Right renal pelvis (tissue), 4 donors: ENCODE data around the gene CD40. TPM values are rescaled to one million over a fixed set of nuclear protein-coding genes. Genes with fewer than 3 reads are reported as not detected.

Source experiments
- DNase-seq, 4 donors: peaks; one replicate each; pipeline ENCODE4 v3.0.0-alpha.2; 2013; ENCODE audit warnings: low read depth in 4 of 4, low spot score in 3 of 4, missing footprints in 1 of 4
- polyA plus RNA-seq, 4 donors: library from polyadenylated mRNA; unstranded; fragments of 120-200 nt; gene quantifications; one replicate each; pipeline ENCODE4 v1.2.1, GENCODE V29; 2013; ENCODE audit not compliant: insufficient read length in 4 of 4

Gene CD40
- polyA plus RNA-seq, 4 donors, result 4.5 to 6.9 (median 5.9) TPM

DNA sequence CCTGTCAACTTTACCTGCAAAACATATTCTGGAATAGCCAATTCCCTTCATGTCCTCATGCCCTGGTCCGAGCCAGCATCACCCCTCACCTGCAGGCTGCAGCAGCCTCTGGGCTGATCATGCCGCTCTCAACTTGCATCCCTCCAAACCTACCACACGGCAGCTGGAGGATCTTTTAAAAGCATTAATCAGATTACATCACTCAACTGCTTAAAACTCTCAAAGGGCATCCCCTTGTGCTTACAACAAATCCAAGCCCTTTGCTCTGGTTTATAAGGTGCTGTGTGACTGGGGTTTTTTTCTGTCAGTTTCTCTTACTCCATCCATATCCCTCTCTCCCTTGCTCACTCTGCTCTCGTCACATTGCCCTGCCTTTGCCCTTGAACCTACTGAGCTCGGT is 24.0 kb downstream of the CD40 start:
- DNase-seq, result no peak

DNA sequence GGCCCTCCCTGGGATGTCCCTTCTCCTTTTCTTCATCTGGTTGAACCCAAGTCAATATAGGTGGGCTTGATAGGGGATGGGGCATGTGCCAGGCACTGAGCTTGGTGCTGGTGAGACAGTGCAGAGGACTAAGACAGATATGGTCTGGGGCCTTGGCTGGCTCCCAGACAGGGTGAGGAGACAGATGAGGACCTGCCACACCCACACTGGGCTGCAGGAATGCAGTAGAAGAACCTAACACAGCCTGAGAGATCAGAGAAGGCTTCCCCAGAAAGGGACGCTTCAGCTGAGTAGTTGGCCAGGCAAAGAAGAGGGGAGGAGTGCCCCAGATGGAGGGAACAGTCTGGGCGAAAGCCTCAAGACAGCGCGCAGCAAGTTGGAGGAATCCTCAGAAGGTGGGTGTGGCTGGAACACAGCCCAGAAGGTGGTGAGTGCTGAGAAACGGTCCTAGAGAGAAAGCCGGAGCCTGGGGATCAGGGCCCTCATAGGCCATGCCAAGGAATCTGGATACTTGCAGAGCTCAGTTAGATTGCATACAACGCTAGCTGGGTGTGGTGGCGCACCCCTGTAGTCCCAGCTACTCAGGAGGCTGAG is 26.4 kb downstream of the CD40 start:
- no peak for DNase-seq

DNA sequence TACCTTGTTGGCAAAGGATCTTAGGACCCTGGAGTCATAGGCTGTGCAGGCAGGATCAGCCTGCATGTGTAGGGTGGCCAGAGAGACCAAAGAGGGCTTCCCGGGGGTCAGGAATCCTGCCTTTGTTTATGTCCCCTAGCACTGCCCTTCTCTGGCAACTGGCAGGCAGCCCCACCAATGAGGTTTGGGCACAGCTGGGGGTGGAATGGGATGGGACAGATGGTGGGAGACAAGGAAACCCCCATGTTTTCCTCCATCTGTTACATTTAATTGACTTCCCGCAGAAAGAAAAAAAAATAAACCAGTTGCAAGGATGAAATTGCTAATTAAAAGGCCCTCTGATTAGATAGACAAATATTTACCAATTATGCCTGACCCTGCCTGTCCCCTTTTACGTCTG is 27.6 kb downstream of the CD40 start:
- no peak for DNase-seq

DNA sequence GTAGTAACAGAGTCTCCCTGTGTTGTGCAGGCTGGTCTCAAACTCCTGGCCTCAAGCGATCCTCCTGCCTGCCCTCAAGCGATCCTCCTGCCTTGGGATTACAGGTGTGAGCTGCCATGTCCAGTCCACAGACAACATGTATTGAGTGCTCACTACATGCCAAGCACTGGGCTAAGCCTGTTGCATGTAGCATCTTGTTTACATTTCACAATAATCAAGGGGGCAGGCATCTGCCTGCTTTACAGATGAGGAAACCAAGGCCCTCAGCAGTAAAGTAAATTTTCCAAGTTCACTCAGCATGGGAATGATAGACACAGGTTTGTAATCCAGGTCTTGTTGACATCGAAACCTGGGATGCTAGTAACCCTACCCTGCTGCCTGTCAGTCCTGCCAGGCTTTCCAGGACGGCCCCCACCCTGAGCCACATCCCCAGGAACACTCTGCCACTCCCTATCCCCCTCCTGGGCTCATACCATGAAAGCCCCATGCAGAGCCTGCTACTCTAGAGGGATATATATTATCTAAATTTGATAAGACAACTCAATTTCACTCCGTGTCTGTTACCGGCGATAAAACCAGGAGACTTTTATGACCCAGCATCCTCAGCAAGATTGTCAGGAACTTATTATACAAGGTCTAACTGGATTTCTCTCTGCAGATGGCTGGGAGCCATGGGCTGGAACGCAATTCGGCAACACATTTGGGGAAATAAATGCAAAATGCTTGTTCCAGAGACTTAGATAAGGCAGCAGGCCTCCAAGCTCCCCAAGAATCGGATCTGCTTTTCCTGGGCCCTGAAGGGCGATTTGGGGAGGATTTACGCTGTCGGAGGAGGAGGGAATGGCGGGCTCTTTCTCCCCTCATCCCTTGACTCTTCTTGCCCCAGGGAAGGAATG is 30.4 kb downstream of the CD40 start:
- DNase-seq, result no peak

DNA sequence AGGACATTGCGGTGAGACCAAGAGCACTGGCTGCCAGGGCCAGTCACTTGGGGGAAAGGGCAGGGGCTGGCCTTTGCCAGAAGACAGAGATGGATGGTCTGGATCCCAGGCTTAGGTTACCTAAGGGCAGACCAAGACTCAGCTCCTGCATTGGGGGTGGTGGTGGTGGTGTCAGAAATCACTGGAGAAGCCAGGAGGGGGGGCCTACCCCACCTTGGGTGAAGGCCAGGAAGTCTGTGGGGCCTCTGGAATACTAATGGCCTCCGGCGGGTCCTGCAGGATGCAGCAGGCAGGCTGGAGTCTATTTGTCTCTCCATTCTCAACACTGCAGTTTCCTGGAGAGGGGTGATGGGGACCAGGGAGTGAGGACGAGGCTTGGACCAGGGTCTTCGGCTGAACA is 32.8 kb downstream of the CD40 start:
- no peak for DNase-seq

DNA sequence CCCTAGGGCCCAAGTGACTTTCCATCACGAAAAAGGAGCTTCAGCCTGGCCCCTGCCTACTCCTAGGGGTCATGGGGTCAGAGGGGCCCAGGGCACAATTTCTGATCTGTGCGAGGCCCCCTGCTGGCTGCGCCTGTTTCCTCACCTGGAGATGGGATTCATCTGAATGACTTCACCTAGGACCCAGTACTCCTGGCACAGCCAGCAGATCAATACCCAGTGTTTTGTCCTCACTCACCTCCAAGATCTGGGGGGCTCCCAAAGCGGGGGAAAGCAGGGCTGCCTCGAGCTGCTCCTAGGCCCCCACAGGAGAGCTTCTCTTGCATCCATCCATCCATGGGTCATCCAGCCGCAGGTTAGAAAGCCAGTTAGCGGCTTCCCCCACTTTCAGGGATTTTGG is 33.8 kb downstream of the CD40 start:
- DNase-seq, result no peak

DNA sequence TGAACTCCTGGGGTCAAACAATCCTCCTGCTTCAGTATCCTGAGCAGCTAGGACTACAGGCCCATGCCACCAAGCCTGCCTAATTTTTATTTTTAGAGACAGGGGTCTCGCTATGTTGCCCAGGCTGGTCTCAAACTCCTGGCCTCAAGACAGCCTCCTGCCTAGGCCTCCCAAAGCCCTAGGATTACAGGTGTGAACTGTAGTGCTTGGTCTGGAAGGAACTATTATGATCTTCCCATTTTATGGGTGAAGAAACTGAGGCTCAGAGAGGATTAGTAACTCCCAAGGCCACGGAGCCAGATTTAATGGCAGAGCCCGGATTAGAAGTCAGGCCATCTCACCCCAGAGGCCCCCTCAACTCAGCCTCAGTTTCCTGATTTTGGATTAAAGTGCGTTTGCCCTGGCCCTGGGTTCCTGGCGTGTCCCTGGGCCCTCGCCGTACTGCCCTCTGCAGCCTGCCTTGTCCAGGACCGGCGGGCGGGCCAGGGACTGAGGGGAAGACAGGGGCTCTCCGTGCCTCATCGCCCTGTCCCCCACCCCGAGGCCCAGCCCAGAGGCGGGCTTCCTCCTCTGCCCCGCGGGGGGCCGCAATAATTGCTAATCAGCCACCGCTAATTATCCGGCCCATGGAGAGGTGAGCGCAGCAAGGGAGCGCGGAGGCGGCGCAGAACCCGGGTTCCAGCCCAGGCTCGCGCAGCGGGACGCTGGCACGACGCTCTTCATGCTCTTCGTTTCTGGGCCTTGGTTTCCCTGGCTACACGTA is 34.9 kb downstream of the CD40 start:
- no peak for DNase-seq

DNA sequence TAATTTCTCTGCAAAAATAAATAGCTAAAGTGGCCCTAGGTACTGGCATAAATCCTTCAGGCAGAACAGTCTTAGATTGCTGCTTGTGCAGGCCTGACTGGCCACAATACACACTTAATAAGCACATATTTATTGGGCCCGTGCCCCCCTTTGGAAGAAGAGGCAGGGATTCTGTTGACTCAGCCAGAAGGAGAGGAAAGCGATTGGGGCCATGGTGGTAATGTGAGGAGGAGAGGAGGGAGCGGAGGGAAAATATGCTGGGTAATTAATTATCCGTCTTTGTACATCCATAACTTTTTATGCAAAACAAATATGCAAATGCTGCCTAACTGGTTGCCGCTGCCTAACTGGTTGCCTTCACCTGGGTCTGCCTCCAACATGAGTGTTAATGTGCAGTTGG is 36.2 kb downstream of the CD40 start:
- DNase-seq, result no peak

DNA sequence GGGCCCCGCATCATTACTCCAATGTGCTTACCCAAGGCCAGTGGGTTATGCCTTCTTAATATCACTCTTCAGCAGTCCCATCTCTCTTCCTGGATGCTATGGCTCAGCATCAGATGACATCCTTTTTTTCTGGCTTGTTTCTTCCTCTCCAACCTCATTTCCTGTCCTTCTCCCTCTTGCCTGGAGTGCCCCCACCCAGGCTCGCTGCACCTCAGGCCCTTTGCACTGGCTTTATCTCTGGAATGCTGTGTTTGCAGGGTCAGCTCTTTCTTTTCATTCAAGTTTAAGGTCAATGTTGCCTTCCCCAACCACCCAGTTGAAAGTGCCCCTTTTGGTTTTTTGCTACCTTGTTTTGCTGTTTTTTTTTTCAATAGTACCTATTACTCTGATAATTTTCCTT is 36.7 kb downstream of the CD40 start:
- no peak for DNase-seq

DNA sequence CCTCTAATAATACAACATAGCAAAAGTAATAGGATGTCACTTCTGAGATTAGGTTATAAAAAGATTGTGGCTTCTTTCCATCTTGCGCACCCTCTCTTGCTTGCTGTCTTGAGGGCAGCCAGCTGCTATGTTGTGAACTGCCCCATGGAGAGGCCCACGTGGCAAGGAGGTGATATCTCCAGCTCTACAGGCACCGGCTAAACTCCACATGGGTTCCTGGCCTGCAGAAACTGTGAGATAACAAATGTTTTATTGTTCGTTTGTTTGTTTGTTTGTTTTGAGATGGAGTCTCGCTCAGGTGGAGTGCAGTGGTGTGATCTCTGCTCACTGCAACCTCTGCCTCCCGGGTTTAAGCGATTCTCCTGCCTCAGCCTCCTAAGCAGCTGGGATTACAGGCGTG is 38.0 kb downstream of the CD40 start:
- DNase-seq, result no peak

DNA sequence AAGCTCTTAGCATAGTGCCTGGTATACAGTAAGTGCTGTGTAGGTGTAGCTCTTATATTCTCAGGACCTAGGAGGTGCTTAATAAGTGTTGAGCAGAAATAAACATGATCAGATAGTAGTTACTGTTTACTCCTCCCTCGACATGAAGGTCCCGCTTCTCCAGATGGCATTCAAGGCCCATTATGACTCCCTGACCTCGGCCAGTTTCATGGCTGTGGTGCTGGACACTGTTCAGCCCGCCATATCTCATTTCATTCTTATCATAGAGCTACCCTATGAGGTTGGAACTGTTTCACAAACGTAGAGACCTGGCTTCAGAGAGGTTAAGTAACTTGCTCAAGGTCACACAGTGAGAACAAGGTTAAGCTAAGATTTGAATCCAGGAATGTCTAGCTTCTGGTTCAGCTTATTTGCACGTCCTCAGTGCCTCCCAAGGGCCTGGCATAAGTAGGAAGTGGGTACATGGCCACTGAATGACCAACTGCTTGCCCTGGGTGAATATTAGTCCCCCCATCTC is 39.0 kb downstream of the CD40 start:
- DNase-seq, result no peak

DNA sequence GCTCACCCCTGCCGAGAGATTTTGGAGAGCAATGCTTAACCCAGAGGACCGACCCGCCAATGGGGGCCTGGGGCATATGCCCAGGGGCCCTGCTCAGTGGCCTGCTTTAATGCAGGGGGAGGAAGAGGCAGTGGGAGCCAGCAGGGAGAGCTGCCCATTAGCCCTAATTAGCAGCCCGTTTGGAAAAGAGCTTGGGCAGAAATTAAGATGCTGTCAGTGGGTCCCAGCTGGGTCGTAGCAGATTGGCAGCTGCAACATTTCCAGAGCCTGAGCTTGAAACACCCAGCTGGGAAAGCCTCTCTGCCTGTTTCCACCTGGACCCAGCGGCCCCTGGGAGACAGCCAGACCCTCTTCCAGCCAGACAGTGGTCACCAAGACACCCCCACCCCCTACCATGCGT is 39.5 kb downstream of the CD40 start:
- DNase-seq, result no peak

DNA sequence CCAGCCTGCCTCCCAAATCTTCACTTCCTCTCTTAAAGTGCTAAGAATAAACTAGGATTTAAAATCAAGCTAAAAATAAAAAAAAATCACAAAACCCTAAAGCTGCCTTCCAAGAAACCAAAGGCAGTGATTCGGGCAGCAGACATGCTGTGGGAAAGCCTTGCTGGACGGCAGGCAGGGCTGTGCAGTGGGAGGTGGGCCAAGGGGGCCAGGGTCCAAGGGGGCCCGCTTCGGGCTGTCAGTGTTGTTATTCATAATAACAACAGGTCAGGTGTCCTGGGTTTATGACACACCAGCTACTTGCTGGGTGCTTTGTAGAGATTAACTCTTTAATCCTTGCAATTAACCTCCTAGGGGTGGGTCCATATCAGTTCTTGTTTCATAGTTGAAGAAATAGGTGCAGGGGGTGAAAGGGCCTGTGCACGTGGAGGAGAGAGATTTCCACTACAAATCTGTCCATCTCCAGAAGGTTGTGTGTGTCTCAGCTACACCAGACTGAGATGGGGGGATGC is 40.4 kb downstream of the CD40 start:
- no peak for DNase-seq

DNA sequence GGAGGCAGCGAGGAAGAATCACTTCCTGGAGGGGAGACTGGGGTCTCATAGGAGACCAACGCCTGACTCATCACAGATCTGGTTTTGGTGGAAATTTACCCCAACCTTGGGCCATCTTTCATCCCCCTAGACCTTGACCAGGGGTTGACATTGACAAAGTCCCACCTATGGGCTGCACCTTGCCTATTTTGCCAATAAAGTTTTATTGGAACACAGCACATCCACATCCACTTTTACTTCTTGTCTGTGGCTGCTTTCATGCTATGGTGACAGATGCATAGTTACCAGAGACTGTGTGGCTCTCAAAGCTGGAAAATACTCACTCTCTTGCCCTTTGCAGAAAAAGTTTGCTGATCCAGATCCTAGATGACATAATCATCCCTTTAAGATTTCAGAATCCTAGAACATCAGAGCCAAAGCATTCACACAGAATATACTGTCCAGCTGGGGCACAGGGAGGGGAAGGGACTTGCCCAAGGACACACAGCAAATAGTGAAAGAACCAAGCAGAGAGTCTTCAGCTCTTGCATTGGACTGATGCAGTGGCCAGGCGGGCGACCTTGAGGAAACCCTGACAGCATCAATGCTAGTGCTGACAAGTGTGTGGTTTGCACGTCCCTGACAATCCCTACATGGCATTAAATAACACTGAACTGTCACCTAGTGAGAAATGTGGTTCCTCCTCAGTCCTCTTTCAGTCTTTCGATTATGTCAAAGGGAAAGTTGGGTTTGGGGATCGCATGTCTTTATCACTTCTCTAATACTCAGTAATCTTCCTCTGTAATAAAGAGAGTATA is 41.2 kb downstream of the CD40 start:
- DNase-seq, result no peak

DNA sequence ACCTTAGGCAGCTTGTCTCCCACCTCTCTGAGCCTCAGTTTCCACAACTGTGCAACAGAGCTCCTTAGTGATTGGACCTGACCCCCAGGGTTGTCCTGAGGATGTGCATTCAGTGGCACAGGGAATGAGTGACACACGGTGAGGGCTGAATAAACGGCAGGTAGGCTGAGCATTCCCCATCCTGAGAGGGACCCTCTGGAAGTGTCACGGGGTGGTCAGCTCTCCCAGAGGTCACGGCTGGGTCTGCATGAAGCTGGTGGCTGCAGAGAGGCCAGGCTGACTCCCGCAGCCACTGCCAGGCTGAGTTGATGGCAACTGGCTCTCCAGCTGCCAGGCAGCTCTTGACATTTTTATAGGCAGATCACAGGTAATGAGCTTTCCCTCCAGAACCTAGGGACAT is 42.5 kb downstream of the CD40 start:
- DNase-seq, result no peak

DNA sequence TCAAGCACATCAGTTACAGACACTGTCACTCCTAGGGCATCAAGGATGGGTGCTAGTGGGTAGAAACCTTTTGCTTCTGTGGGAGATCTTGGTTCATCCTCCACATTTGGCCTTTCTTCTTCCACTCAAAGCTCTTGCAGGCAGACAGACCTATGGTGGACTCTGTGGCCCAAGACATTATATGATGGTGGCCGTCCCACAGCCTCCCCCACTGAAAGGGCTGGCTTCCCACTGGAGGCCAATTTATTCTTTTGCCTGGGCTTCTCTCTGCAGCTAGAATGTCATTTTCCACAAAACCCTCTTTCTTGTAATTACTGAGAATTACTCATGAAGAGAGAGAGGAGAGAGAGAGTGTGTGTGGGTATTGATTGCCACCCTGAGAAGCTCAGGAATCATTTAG is 43.8 kb downstream of the CD40 start:
- DNase-seq, result no peak

DNA sequence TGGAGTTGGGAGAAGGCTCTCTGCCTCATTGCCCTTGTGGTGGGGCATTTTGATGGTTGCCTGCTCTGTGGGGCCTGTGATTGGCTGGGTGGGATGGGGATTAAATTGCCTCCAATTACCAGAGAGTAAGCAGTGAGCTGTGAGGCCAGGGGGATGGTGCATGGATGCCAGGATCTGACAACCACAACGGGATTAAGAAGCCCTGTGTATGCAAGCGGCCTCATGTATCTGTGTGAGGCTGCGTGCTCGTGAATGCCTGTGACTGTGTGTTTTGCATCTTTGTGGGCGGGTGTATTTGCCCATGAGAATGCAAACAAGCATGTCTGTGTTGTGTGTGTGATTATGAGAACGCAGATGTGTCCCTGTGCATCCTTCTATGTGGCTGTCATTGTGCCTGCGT is 46.1 kb downstream of the CD40 start:
- no peak for DNase-seq

DNA sequence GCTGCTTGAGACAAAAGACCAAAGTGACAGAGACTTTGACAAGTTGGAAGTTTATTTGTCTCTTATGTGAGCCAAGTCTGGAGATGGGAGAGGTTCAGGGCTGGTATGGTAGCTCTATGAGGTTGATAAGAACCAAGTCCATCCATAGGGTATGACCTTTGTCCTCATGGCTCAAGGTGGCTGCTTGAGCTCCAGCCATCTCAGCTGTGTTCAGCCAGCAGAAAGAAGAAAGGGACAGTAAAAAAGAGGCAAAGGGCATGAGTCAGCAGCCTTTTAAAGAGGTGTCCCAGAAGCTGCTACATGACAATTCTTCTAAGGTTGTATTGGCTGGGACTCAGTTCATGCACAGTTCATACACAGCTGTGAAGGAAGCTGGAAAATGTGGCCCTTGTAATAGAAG is 49.0 kb downstream of the CD40 start:
- no peak for DNase-seq

DNA sequence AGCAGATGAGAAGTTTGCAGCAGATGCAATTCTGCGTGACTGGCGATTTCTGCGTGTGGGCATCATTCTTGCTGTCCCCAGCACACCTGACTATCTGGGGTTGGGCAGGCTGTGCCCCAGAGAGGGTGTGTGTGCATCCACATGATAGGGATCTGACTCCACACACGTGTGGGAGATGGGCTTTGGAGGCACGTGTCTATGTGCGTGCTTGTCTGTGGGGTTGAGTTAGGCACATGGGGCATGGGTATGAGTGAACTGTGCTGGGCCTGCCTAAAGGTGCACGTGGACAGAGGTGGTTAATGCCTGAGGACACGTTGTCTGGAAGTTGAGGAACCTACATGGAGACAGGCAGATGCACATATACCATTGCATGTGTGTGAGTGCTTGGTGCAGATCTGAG is 50.3 kb downstream of the CD40 start:
- no peak for DNase-seq
